Measurements from ENCODE around the gene GSTT2B. TPM values are rescaled to one million over a fixed set of nuclear protein-coding genes. Genes with fewer than 3 reads are reported as not detected.
"Not testable (repeated sequence)": the region's sequence is repeated elsewhere in the genome, so short reads cannot be mapped to it uniquely, and the experiment has no call there.

GSTT2B gene
- total and polyA plus RNA-seq, 2 donors (not counting 3 experiments of a cell fraction or from before 2014, with no cell fraction given): 33.6 to 36.1 TPM

GRCh38 chr22:23954991-23955305, 6.0 kb downstream of the GSTT2B start:
- H3K79me2 ChIP-seq (ENCODE audit: control insufficient read depth, insufficient read depth, low read length); H4K20me1 ChIP-seq (replicated peaks; ENCODE audit: control insufficient read depth, extremely low read depth, insufficient read depth, low read length); BruUV-seq (replicated peaks); CTCF ChIA-PET; POLR2A ChIA-PET; H3K27me3 ChIP-seq (ENCODE audit: control insufficient read depth in 2 of 2, insufficient read depth in 2 of 2, low read length in 2 of 2); H3K4me2 ChIP-seq (ENCODE audit: insufficient read depth, low read length); FAIRE-seq; H3K36me3 ChIP-seq (ENCODE audit: control insufficient read depth in 2 of 2, extremely low read depth in 1 of 2, insufficient read depth in 2 of 2, low read length in 2 of 2); H3K9me3 ChIP-seq (replicated peaks; ENCODE audit: control insufficient read depth, insufficient read depth, low read length); H2AFZ ChIP-seq (ENCODE audit: low read depth, low read length); H3K27ac ChIP-seq (ENCODE audit: insufficient read depth, low read depth, low read length); H3K9me1 ChIP-seq (replicated peaks; ENCODE audit: control insufficient read depth, extremely low read depth, insufficient read depth, low read length); DNase-seq (ENCODE audit: low read depth, low spot score); H3K9ac ChIP-seq (replicated peaks; ENCODE audit: extremely low read depth, insufficient read depth, low read length); H3K4me3 ChIP-seq (replicated peaks in 1 of 3; ENCODE audit: insufficient read depth in 1 of 3, low read depth in 1 of 3, low read length in 3 of 3); H3K4me1 ChIP-seq (ENCODE audit: control insufficient read depth, extremely low read depth, insufficient read depth, low read length); dilution Hi-C loops (cut with MboI; ENCODE audit: extremely low pct_ligation_motif_present, low sequenced_read_pairs): not testable (repeated sequence)
- intact Hi-C loops (cut with micrococcal nuclease): loop anchor here (5.0 to 10.0 kb wide), 2 partner anchors 222 to 290 kb away; partner anchors contain the start of gene GGT5

- H3K36me3 ChIP-seq (ENCODE audit: control insufficient read depth in 2 of 2, extremely low read depth in 1 of 2, insufficient read depth in 2 of 2, low read length in 2 of 2); H3K27ac ChIP-seq (ENCODE audit: insufficient read depth, low read depth, low read length); POLR2A ChIA-PET; H3K9me3 ChIP-seq (replicated peaks; ENCODE audit: control insufficient read depth, insufficient read depth, low read length); H3K4me1 ChIP-seq (ENCODE audit: control insufficient read depth, extremely low read depth, insufficient read depth, low read length); H3K4me3 ChIP-seq (replicated peaks in 1 of 3; ENCODE audit: insufficient read depth in 1 of 3, low read depth in 1 of 3, low read length in 3 of 3); H3K79me2 ChIP-seq (ENCODE audit: control insufficient read depth, insufficient read depth, low read length); BruUV-seq (replicated peaks); FAIRE-seq; H2AFZ ChIP-seq (ENCODE audit: low read depth, low read length); H3K9ac ChIP-seq (replicated peaks; ENCODE audit: extremely low read depth, insufficient read depth, low read length); DNase-seq (ENCODE audit: low read depth, low spot score); H3K27me3 ChIP-seq (ENCODE audit: control insufficient read depth in 2 of 2, insufficient read depth in 2 of 2, low read length in 2 of 2); H3K4me2 ChIP-seq (ENCODE audit: insufficient read depth, low read length); H4K20me1 ChIP-seq (replicated peaks; ENCODE audit: control insufficient read depth, extremely low read depth, insufficient read depth, low read length); dilution Hi-C loops (cut with MboI; ENCODE audit: extremely low pct_ligation_motif_present, low sequenced_read_pairs); CTCF ChIA-PET; H3K9me1 ChIP-seq (replicated peaks; ENCODE audit: control insufficient read depth, extremely low read depth, insufficient read depth, low read length): not testable (repeated sequence)
- intact Hi-C loops (cut with micrococcal nuclease): loop anchor here (10.0 kb wide), 1 partner anchor 290 kb away; the partner anchor contains the start of gene GGT5
Observed at GRCh38 chr22:23954193-23954990, 6.6 kb downstream of the GSTT2B start.

- DNase-seq (ENCODE audit: low read depth, low spot score); POLR2A ChIA-PET; FAIRE-seq; H2AFZ ChIP-seq (ENCODE audit: low read depth, low read length); CTCF ChIA-PET; H3K27ac ChIP-seq (ENCODE audit: insufficient read depth, low read depth, low read length); dilution Hi-C loops (cut with MboI; ENCODE audit: extremely low pct_ligation_motif_present, low sequenced_read_pairs); H3K79me2 ChIP-seq (ENCODE audit: control insufficient read depth, insufficient read depth, low read length); BruUV-seq (replicated peaks); H3K4me3 ChIP-seq (replicated peaks in 1 of 3; ENCODE audit: insufficient read depth in 1 of 3, low read depth in 1 of 3, low read length in 3 of 3); H3K9ac ChIP-seq (replicated peaks; ENCODE audit: extremely low read depth, insufficient read depth, low read length); H3K9me1 ChIP-seq (replicated peaks; ENCODE audit: control insufficient read depth, extremely low read depth, insufficient read depth, low read length); H3K4me1 ChIP-seq (ENCODE audit: control insufficient read depth, extremely low read depth, insufficient read depth, low read length); H4K20me1 ChIP-seq (replicated peaks; ENCODE audit: control insufficient read depth, extremely low read depth, insufficient read depth, low read length); H3K9me3 ChIP-seq (replicated peaks; ENCODE audit: control insufficient read depth, insufficient read depth, low read length); H3K27me3 ChIP-seq (ENCODE audit: control insufficient read depth in 2 of 2, insufficient read depth in 2 of 2, low read length in 2 of 2); H3K4me2 ChIP-seq (ENCODE audit: insufficient read depth, low read length); H3K36me3 ChIP-seq (ENCODE audit: control insufficient read depth in 2 of 2, extremely low read depth in 1 of 2, insufficient read depth in 2 of 2, low read length in 2 of 2): not testable (repeated sequence)
- intact Hi-C loops (cut with micrococcal nuclease): loop anchor here (10.0 kb wide), 1 partner anchor 291 kb away; the partner anchor contains the start of gene GGT5
Observed at GRCh38 chr22:23953485-23953884, 7.5 kb downstream of the GSTT2B start.

GRCh38 chr22:23952794-23953405, 8.1 kb downstream of the GSTT2B start:
- H3K79me2 ChIP-seq (ENCODE audit: control insufficient read depth, insufficient read depth, low read length); H3K4me2 ChIP-seq (ENCODE audit: insufficient read depth, low read length); H3K9me1 ChIP-seq (replicated peaks; ENCODE audit: control insufficient read depth, extremely low read depth, insufficient read depth, low read length); FAIRE-seq; H3K9me3 ChIP-seq (replicated peaks; ENCODE audit: control insufficient read depth, insufficient read depth, low read length); H2AFZ ChIP-seq (ENCODE audit: low read depth, low read length); H3K4me3 ChIP-seq (replicated peaks in 1 of 3; ENCODE audit: insufficient read depth in 1 of 3, low read depth in 1 of 3, low read length in 3 of 3); H3K9ac ChIP-seq (replicated peaks; ENCODE audit: extremely low read depth, insufficient read depth, low read length); POLR2A ChIA-PET; H3K27me3 ChIP-seq (ENCODE audit: control insufficient read depth in 2 of 2, insufficient read depth in 2 of 2, low read length in 2 of 2); H3K4me1 ChIP-seq (ENCODE audit: control insufficient read depth, extremely low read depth, insufficient read depth, low read length); H4K20me1 ChIP-seq (replicated peaks; ENCODE audit: control insufficient read depth, extremely low read depth, insufficient read depth, low read length); H3K27ac ChIP-seq (ENCODE audit: insufficient read depth, low read depth, low read length); dilution Hi-C loops (cut with MboI; ENCODE audit: extremely low pct_ligation_motif_present, low sequenced_read_pairs); BruUV-seq (replicated peaks); H3K36me3 ChIP-seq (ENCODE audit: control insufficient read depth in 2 of 2, extremely low read depth in 1 of 2, insufficient read depth in 2 of 2, low read length in 2 of 2); DNase-seq (ENCODE audit: low read depth, low spot score); CTCF ChIA-PET: not testable (repeated sequence)
- intact Hi-C loops (cut with micrococcal nuclease): loop anchor here (10.0 kb wide), 1 partner anchor 292 kb away; the partner anchor contains the start of gene GGT5
